Uterus (tissue), 4 donors: ENCODE data around the gene RHOBTB1. TPM values are rescaled to one million over a fixed set of nuclear protein-coding genes. Genes with fewer than 3 reads are reported as not detected.
A peak's percentile ranks its signal among the peaks of the same experiment; 100 is the strongest.

Source experiments
- DNase-seq, 2 donors: peaks; one replicate each; pipeline ENCODE4 v3.0.0-alpha.2; 2019 to 2020
- H3K27ac ChIP-seq, 2 donors: fragments of 200-600 bp; sonication (generic); 1 replicate in 1 of 2; 2 replicates in 1 of 2; pipeline ENCODE4 v1.5.1; 2016 to 2018
- H3K27me3 ChIP-seq, 2 donors: fragments of 200-600 bp; sonication (generic); one replicate each; pipeline ENCODE4 v1.5.1; 2018 to 2019; ENCODE audit warnings: control low read depth in 1 of 2
- H3K36me3 ChIP-seq, 2 donors: fragments of 200-600 bp; sonication (generic); one replicate each; pipeline ENCODE4 v1.5.1; 2019; ENCODE audit warnings: control low read depth in 1 of 2
- H3K4me1 ChIP-seq, 2 donors: fragments of 200-600 bp; sonication (generic); one replicate each; pipeline ENCODE4 v1.5.1; 2018 to 2019; ENCODE audit warnings: control low read depth in 1 of 2
- H3K4me3 ChIP-seq, 2 donors: fragments of 200-600 bp; sonication (generic); 1 replicate in 1 of 2; 2 replicates in 1 of 2; pipeline ENCODE4 v1.5.1; 2018 to 2019; ENCODE audit warnings: mild to moderate bottlenecking in 1 of 2
- H3K9me3 ChIP-seq, 2 donors: fragments of 200-600 bp; sonication (generic); one replicate each; pipeline ENCODE4 v1.5.1; 2019; ENCODE audit warnings: control low read depth in 1 of 2
- POLR2A ChIP-seq, 2 donors: fragments of 450-650 bp; IDR thresholded peaks; one replicate each; pipeline ENCODE4 v1.6.1; 2016; ENCODE audit warnings: antibody characterized with exemption in 2 of 2, mild to moderate bottlenecking in 1 of 2, moderate library complexity in 1 of 2
- intact Hi-C: fragments of 100-400 bp; cut with DNase I; formaldehyde crosslinking; loops from one replicate; pipeline ENCODE4 v1.15.1; 2023; ENCODE audit warnings: low total_unique reads
- total RNA-seq, 4 donors: library from RNA; depleted of rRNA in 3 of 4; stranded (reverse); fragments of >200 nt in 3 of 4; gene quantifications; one replicate each; pipeline versions ENCODE4 v1.1.0 to v1.2.4, GENCODE V29; 2014 to 2023
- TF ChIP-seq, protein P1 (sequence below), 4 experiments: fragments of 200-600 bp in 2 of 4; fragments of 450-650 bp in 2 of 4; sonication (generic) in 2 of 4; IDR thresholded peaks; one replicate each; pipeline ENCODE4 v1.5.1; 2016 to 2019; ENCODE audit warnings: antibody characterized with exemption in 4 of 4, mild to moderate bottlenecking in 2 of 4, moderate library complexity in 1 of 4
- donor health status: DM: yes; HTN: yes; CAD: no.

The RHOBTB1 gene
- total RNA-seq, 4 donors from 2014 or later, result 6.9 to 67.5 (median 13.8) TPM

DNA sequence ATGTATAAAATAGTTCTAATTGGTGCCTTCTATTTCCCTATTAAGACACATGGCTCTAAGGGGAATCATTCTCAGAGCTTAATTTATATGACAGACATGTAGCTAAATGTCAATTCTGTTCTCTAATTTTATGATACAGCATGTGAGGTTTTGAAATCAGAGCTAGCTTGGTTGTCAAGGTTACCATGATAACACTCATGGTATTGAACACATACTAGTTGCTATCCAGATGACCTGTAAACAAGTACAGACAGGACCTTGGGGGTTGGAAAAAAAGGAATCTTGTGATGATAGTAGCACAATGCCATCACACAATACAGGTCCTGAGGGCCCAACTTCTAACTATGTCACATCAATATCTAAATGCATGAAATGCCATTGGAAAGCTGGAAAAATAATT lies 49.2 kb downstream of the RHOBTB1 start:
- TF ChIP-seq POLR2A (IDR thresholded peaks at IDR 0.05), result no peak
- TF ChIP-seq, protein P1, sequence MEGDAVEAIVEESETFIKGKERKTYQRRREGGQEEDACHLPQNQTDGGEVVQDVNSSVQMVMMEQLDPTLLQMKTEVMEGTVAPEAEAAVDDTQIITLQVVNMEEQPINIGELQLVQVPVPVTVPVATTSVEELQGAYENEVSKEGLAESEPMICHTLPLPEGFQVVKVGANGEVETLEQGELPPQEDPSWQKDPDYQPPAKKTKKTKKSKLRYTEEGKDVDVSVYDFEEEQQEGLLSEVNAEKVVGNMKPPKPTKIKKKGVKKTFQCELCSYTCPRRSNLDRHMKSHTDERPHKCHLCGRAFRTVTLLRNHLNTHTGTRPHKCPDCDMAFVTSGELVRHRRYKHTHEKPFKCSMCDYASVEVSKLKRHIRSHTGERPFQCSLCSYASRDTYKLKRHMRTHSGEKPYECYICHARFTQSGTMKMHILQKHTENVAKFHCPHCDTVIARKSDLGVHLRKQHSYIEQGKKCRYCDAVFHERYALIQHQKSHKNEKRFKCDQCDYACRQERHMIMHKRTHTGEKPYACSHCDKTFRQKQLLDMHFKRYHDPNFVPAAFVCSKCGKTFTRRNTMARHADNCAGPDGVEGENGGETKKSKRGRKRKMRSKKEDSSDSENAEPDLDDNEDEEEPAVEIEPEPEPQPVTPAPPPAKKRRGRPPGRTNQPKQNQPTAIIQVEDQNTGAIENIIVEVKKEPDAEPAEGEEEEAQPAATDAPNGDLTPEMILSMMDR (IDR thresholded peaks at IDR 0.05), result no peak
- no peak overlapping the region for H3K4me3 ChIP-seq
- DNase-seq, result no peak
- H3K27me3 ChIP-seq, result no peaks in the 10 kb centered on the region
- intact Hi-C loops, result no loop called here
- peaks cover 0 to 4% of the 10 kb centered on the region in 2 donors for H3K4me1 ChIP-seq
- peak overlapping the region in 1 of 2 donors; percentile 66 for H3K27ac ChIP-seq
- H3K36me3 ChIP-seq, result no peaks in the 10 kb centered on the region
- H3K9me3 ChIP-seq, result no peaks in the 10 kb centered on the region

DNA sequence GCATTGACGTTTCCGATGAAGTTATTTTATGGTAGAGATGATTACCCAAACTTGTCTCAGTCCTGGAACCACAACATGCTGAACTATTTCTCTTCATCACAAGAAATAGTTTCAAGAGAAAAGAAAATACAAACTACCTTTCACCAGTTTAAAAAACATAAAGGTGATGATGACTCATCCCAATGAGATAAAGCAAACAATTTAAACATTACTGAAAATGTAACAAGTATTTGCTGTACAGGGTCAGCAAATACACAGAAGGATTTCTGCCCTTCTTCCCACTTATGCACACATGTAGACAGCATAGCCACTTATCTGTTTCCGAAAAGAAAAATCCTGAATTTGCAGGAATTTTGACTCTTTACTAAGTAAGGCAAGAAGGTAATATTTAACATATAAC lies 50.8 kb downstream of the RHOBTB1 start:
- TF ChIP-seq POLR2A (IDR thresholded peaks at IDR 0.05), result no peak
- TF ChIP-seq, protein P1 (IDR thresholded peaks at IDR 0.05), result no peak
- Histone ChIP-seq H3K27ac (peak overlapping the region in 1 of 2 donors; percentile 7), H3K4me3 (no peak overlapping the region)

DNA sequence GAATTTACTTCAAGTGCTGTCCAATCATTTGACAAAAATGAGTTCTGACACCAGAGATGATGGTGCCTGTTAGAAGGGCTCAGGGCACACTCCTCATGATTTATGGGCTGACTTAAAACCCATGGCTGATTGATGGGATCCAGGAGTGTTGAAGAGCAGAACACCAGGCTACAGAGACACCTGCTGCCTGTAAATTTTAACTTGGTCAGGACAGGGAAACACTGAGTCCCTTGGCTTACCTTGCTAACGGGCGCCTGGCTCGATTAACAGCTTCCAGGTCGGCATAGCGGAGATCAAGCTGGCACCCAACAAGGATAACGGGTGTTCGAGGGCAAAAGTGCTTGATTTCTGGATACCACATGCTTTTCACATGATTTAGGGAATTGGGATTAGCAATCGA lies 51.4 kb downstream of the RHOBTB1 start:
- DNase-seq, result no peak
- Histone ChIP-seq H3K4me3 (no peak overlapping the region), H3K9me3 (no peaks in the 10 kb centered on the region), H3K4me1 (peaks cover 0 to 4% of the 10 kb centered on the region in 2 donors), H3K36me3 (no peaks in the 10 kb centered on the region), H3K27ac (no peak overlapping the region), H3K27me3 (no peaks in the 10 kb centered on the region)
- TF ChIP-seq POLR2A (IDR thresholded peaks at IDR 0.05), result no peak
- intact Hi-C loops, result no loop called here

More for the DNA sequence above, 50.8 kb downstream of the RHOBTB1 start:
- Histone ChIP-seq H3K27me3 (no peaks in the 10 kb centered on the region), H3K36me3 (no peaks in the 10 kb centered on the region), H3K9me3 (no peaks in the 10 kb centered on the region), H3K4me1 (peaks cover 0 to 4% of the 10 kb centered on the region in 2 donors)
- no peak for DNase-seq
- intact Hi-C loops, result no loop called here

DNA sequence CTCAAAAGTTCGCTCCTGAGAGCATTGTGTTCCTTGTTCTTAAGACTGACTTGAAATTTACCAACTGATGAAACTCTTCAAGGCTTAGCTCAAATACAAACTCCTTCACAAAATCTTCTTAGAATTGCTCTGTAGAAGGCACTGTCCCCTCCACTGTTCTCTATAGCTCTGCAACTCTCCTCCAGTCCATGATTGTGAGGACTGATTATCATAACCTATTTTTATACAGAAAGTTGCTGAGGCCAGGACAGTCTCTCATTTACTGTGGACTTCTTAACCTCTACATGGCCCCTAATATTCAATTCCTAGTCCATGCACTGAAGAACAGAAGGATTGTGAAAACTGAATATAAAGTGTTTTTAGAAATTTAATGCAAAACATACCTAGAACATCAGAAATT lies 53.2 kb downstream of the RHOBTB1 start:
- H3K9me3 ChIP-seq, result no peaks in the 10 kb centered on the region
- no peaks in the 10 kb centered on the region for H3K4me1 ChIP-seq
- no peak overlapping the region for H3K4me3 ChIP-seq
- no peak for DNase-seq
- no peak overlapping the region for H3K27ac ChIP-seq
- intact Hi-C loops, result no loop called here
- TF ChIP-seq, protein P1 (IDR thresholded peaks at IDR 0.05), result no peak
- TF ChIP-seq POLR2A (IDR thresholded peaks at IDR 0.05), result no peak
- H3K27me3 ChIP-seq, result no peaks in the 10 kb centered on the region
- H3K36me3 ChIP-seq, result no peaks in the 10 kb centered on the region

DNA sequence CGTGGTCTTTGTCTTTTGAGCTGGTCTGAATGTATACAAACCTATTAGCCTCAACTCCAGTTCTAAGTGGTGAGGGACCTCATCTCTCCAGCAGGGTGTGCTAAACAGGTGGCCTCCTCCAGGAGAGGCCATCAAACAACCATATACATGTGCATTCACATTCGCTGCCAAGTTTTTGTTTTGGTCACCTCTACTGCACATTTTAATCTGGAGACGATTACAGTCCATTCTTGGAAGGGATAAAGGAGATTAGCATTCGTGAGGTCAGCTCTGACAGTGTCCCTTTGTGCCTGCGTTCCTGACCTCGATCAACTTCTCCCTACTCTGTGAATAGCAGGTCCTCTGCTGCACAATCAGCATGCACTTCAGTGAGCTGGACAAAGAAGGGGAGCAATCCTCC lies 60.8 kb downstream of the RHOBTB1 start:
- intact Hi-C loops, result no loop called here
- H3K27ac ChIP-seq, result no peak overlapping the region
- H3K27me3 ChIP-seq, result no peaks in the 10 kb centered on the region
- no peaks in the 10 kb centered on the region for H3K9me3 ChIP-seq
- H3K4me3 ChIP-seq, result no peak overlapping the region
- no peaks in the 10 kb centered on the region for H3K36me3 ChIP-seq
- no peak for DNase-seq
- no peak for TF ChIP-seq POLR2A (IDR thresholded peaks at IDR 0.05)
- TF ChIP-seq, protein P1 (IDR thresholded peaks at IDR 0.05), result peak in 2 of 4 experiments; percentile 13 to 22
- no peaks in the 10 kb centered on the region for H3K4me1 ChIP-seq

DNA sequence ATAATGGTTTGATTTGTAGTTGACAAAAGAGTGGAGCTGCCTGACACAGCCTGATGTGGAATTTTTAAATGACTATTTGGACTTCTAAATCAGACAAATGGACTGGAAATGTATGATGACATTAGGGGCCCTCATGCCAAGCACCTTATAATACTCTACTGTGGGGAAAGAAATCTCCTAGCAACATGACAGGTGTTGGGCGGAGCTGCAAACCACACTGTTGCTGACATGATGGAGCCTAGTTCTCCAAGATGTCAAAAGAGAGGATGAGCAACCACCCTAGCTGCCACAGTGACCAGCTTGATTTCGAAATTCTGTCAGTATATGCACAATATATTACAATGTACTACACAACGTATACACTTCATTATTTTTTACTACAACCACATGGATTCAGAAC lies 65.8 kb downstream of the RHOBTB1 start:
- no peak overlapping the region for H3K27ac ChIP-seq
- H3K36me3 ChIP-seq, result no peaks in the 10 kb centered on the region
- no peaks in the 10 kb centered on the region for H3K4me1 ChIP-seq
- H3K4me3 ChIP-seq, result no peak overlapping the region
- no peaks in the 10 kb centered on the region for H3K27me3 ChIP-seq
- intact Hi-C loops, result no loop called here
- no peak for DNase-seq
- no peaks in the 10 kb centered on the region for H3K9me3 ChIP-seq
- no peak for TF ChIP-seq POLR2A (IDR thresholded peaks at IDR 0.05)
- TF ChIP-seq, protein P1 (IDR thresholded peaks at IDR 0.05), result no peak
